ENCODE data around the gene ULK1. TPM values are rescaled to one million over a fixed set of nuclear protein-coding genes. Genes with fewer than 3 reads are reported as not detected.

ULK1 gene
- total and polyA plus RNA-seq, 2 of the 13 experiments (the other 11 are each of a cell fraction or from before 2014, with no cell fraction given), result 2.8 to 10.1 TPM

GRCh38 chr12:131896080-131896810 is 1.8 kb downstream of the ULK1 start (continued):
- no peak for TF ChIP-seq GRHL1 (CRISPR knock-in tag; conservative IDR thresholded peaks at IDR 0.05)
- TF ChIP-seq, protein P1, sequence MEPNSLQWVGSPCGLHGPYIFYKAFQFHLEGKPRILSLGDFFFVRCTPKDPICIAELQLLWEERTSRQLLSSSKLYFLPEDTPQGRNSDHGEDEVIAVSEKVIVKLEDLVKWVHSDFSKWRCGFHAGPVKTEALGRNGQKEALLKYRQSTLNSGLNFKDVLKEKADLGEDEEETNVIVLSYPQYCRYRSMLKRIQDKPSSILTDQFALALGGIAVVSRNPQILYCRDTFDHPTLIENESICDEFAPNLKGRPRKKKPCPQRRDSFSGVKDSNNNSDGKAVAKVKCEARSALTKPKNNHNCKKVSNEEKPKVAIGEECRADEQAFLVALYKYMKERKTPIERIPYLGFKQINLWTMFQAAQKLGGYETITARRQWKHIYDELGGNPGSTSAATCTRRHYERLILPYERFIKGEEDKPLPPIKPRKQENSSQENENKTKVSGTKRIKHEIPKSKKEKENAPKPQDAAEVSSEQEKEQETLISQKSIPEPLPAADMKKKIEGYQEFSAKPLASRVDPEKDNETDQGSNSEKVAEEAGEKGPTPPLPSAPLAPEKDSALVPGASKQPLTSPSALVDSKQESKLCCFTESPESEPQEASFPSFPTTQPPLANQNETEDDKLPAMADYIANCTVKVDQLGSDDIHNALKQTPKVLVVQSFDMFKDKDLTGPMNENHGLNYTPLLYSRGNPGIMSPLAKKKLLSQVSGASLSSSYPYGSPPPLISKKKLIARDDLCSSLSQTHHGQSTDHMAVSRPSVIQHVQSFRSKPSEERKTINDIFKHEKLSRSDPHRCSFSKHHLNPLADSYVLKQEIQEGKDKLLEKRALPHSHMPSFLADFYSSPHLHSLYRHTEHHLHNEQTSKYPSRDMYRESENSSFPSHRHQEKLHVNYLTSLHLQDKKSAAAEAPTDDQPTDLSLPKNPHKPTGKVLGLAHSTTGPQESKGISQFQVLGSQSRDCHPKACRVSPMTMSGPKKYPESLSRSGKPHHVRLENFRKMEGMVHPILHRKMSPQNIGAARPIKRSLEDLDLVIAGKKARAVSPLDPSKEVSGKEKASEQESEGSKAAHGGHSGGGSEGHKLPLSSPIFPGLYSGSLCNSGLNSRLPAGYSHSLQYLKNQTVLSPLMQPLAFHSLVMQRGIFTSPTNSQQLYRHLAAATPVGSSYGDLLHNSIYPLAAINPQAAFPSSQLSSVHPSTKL (CRISPR knock-in tag; IDR thresholded peaks at IDR 0.05), result peak; percentile 47; the same call in 1 of the 2 replicates
- TF ChIP-seq, protein P2, sequence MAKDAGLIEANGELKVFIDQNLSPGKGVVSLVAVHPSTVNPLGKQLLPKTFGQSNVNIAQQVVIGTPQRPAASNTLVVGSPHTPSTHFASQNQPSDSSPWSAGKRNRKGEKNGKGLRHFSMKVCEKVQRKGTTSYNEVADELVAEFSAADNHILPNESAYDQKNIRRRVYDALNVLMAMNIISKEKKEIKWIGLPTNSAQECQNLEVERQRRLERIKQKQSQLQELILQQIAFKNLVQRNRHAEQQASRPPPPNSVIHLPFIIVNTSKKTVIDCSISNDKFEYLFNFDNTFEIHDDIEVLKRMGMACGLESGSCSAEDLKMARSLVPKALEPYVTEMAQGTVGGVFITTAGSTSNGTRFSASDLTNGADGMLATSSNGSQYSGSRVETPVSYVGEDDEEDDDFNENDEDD (CRISPR knock-in tag; IDR thresholded peaks at IDR 0.05; ENCODE audit: borderline replicate concordance), result peak; percentile 29; the same call in 1 of the 2 replicates
- TF ChIP-seq RAD21 (CRISPR knock-in tag; IDR thresholded peaks at IDR 0.05), result peak; percentile 48; the same call in 1 of the 2 replicates
- TF ChIP-seq ZNF713 (CRISPR knock-in tag; IDR thresholded peaks at IDR 0.05), result no peak
- 0 out of 2 replicates have a peak, but pooled peaks have one; percentile 18 for TF ChIP-seq TSC22D2 (CRISPR knock-in tag; IDR thresholded peaks at IDR 0.05; ENCODE audit: borderline replicate concordance)
- peak; percentile 80; the same call in 1 of the 2 replicates for TF ChIP-seq ZFP82 (CRISPR knock-in tag; IDR thresholded peaks at IDR 0.05; ENCODE audit: borderline replicate concordance)
- TF ChIP-seq, protein P3, sequence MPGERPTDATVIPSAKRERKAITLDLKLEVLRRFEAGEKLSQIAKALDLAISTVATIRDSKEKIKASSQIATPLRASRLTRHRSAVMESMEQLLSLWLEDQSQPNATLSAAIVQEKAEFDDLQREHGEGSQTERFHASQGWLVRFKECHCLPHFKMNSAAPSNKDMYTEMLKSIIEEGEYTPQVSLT (CRISPR knock-in tag; IDR thresholded peaks at IDR 0.05; ENCODE audit: borderline replicate concordance, low read depth), result no peak; the same call in 1 of the 2 replicates
- no peak; the same call in 1 of the 2 replicates for TF ChIP-seq NKX3-1 (CRISPR knock-in tag; IDR thresholded peaks at IDR 0.05)
- no peak for TF ChIP-seq ZNF841 (CRISPR knock-in tag; IDR thresholded peaks at IDR 0.05; ENCODE audit: borderline replicate concordance)
- peak; percentile 94; the same call in 2 of the 3 replicates for TF ChIP-seq MXI1 (IDR thresholded peaks at IDR 0.05; ENCODE audit: borderline replicate concordance, low read depth, low read length)
- no peak for TF ChIP-seq NFATC3 (CRISPR knock-in tag; IDR thresholded peaks at IDR 0.05)
- peak; percentile 96 for TF ChIP-seq SIN3A (IDR thresholded peaks at IDR 0.05; ENCODE audit: borderline replicate concordance, low read depth, low read length)
- TF ChIP-seq FOXK2 (IDR thresholded peaks at IDR 0.05), result peak; percentile 64; the same call in 1 of the 2 replicates
- peak in 1 of 2 experiments; percentile 65; a peak in 1 of 4 replicates for TF ChIP-seq KLF16 (CRISPR knock-in tag; IDR thresholded peaks at IDR 0.05)
- peak; percentile 23; the same call in 1 of the 2 replicates for TF ChIP-seq POLR2AphosphoS5 (IDR thresholded peaks at IDR 0.05; ENCODE audit: low read depth, low read length)
- no peak for TF ChIP-seq KDM5A (IDR thresholded peaks at IDR 0.05; ENCODE audit: borderline replicate concordance, low read length)

Data from HepG2 (cell line).